Tibial nerve (tissue), 4 donors: ENCODE measurements around the gene ASTL.

ENCODE experiments used
- EP300 ChIP-seq, 2 donors: sonication (generic); formaldehyde crosslinking; IDR thresholded peaks; one replicate each; pipeline ENCODE4 v1.6.1; 2017; ENCODE audit warnings: antibody characterized with exemption in 2 of 2, mild to moderate bottlenecking in 1 of 2
- POLR2A ChIP-seq, 2 donors: fragments of 450-650 bp; IDR thresholded peaks; one replicate each; pipeline ENCODE4 v1.6.1; 2017; ENCODE audit warnings: antibody characterized with exemption in 2 of 2, mild to moderate bottlenecking in 2 of 2, moderate library complexity in 2 of 2
- TF ChIP-seq, protein P1 (sequence below), 5 experiments: fragments of 200-600 bp in 3 of 5; fragments of 450-650 bp in 2 of 5; sonication (generic) in 3 of 5; IDR thresholded peaks; one replicate each; pipeline ENCODE4 v1.5.1; 2016 to 2019; ENCODE audit warnings: antibody characterized with exemption in 5 of 5, mild to moderate bottlenecking in 3 of 5, moderate library complexity in 2 of 5

DNA sequence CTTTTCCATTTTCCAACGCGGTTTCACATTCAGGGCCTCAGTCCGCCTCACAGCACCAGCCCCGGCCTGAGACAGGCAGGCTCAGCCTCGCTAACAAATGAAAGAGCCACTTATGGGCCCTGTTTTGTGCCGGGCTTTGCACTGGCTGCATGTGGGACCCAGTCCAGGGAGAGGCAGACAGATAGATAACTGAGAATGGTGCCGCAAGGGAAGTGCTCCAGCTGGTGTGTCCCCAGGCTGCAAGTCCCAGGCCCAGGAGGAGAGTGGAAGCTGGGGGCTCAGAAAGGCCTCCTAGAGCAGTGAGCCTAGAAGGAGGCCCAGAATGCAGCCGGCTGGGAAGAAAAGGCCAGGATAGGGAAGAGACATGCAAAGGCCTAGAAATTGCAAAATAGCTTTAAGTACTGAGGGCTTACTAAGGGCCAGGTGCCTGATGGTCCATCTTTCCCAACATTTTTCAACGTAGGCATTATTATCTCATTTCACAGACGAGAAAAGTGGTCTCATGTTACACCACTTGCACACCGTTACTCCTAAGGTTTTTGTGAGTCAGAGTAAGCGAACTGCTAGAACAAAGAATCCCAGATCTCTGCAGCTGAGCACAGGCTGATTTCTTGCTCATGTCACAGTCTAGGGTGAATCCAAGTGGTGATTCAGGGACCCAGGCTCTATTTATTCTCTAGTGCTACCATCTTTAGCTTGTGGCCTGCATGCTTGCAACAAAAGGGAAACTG lies 47.9 kb downstream of the ASTL start:
- TF ChIP-seq, protein P1, sequence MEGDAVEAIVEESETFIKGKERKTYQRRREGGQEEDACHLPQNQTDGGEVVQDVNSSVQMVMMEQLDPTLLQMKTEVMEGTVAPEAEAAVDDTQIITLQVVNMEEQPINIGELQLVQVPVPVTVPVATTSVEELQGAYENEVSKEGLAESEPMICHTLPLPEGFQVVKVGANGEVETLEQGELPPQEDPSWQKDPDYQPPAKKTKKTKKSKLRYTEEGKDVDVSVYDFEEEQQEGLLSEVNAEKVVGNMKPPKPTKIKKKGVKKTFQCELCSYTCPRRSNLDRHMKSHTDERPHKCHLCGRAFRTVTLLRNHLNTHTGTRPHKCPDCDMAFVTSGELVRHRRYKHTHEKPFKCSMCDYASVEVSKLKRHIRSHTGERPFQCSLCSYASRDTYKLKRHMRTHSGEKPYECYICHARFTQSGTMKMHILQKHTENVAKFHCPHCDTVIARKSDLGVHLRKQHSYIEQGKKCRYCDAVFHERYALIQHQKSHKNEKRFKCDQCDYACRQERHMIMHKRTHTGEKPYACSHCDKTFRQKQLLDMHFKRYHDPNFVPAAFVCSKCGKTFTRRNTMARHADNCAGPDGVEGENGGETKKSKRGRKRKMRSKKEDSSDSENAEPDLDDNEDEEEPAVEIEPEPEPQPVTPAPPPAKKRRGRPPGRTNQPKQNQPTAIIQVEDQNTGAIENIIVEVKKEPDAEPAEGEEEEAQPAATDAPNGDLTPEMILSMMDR (IDR thresholded peaks at IDR 0.05) = no peak
- TF ChIP-seq EP300 (IDR thresholded peaks at IDR 0.05) (no peak), POLR2A (IDR thresholded peaks at IDR 0.05) (no peak)
